ENCODE measurements around the gene SPRTN. TPM values are rescaled to one million over a fixed set of nuclear protein-coding genes. Genes with fewer than 3 reads are reported as not detected.

Gene SPRTN
- total RNA-seq, 2 experiments from 2014 or later: 6.8 to 7.7 TPM

DNA sequence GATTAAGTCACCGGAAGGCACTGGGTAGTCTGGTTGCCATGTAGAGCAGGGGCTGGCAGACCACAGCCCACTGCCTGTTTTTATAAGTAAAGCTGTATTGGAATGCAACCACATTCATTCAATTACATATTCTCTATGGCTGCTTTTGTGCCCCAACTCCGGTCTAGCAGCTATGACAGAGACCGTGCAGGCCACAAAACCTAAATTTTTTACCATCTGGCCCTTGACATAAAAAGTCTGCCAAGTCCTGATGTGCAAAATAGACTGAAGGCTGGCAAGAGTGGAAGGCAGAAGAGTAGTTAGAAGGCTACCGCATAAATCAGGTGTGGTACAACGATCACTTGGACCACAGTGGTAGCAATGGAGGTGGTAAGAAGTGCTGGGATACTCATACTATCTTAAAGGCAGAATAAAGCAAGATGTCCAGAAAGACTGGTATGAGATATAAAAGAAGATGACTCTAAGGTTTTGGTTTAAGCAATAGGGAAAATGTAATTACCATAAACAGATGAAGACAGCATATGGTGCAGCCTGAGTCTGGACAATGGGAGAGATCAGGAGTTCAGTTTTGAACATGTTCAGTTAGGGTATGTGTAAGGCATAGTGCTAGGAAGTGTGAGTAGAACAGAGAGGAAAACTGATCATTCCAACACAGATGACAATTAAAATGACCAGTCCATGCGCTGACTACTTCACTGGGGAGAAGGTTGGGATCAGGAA is 46.8 kb downstream of the SPRTN start:
- Mint-ChIP-seq H3K27me3 (no peaks in the 10 kb centered on the region), H3K27ac (no peak overlapping the region), H3K9me3 (no peaks in the 10 kb centered on the region), H3K4me1 (ENCODE audit: low read depth) (peaks cover 30% of the 10 kb centered on the region), H3K4me3 (no peak overlapping the region), H3K36me3 (ENCODE audit: low read depth) (peaks cover 10% of the 10 kb centered on the region)
- ATAC-seq (no peak), DNase-seq (no peak)
- TF ChIP-seq, protein P1, sequence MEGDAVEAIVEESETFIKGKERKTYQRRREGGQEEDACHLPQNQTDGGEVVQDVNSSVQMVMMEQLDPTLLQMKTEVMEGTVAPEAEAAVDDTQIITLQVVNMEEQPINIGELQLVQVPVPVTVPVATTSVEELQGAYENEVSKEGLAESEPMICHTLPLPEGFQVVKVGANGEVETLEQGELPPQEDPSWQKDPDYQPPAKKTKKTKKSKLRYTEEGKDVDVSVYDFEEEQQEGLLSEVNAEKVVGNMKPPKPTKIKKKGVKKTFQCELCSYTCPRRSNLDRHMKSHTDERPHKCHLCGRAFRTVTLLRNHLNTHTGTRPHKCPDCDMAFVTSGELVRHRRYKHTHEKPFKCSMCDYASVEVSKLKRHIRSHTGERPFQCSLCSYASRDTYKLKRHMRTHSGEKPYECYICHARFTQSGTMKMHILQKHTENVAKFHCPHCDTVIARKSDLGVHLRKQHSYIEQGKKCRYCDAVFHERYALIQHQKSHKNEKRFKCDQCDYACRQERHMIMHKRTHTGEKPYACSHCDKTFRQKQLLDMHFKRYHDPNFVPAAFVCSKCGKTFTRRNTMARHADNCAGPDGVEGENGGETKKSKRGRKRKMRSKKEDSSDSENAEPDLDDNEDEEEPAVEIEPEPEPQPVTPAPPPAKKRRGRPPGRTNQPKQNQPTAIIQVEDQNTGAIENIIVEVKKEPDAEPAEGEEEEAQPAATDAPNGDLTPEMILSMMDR (IDR thresholded peaks at IDR 0.05): no peak
- intact Hi-C loops (cut with micrococcal nuclease): no loop called here
- ChIA-PET POLR2A (interaction anchor here (1.2 kb wide), 1 partner anchor 10 kb away, joined by 3 read pairs; no protein-coding TSS in a partner anchor), CTCF (interaction anchor here (0.7 to 0.8 kb wide), 2 partner anchors 13 to 22 kb away, joined by 3 read pairs; no protein-coding TSS in a partner anchor)

DNA sequence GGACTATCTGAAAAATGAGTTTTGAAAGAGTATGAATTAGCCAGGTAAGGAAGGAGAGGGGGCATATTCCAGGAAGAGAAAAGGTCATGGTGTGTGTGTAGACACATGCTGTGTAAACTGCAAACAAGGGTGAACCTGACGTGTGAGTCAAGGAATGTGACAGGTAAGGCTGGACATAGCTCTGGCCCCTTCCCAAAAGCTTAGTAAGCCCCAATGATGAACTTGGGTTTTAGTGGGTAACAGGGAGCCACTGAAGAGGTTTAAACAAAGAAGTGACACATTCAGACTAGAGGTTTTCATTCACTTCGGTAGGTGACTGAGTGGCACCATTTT is 47.3 kb downstream of the SPRTN start:
- Mint-ChIP-seq H3K27ac (no peak overlapping the region), H3K4me3 (no peak overlapping the region), H3K27me3 (no peaks in the 10 kb centered on the region), H3K9me3 (no peaks in the 10 kb centered on the region), H3K36me3 (ENCODE audit: low read depth) (peaks cover 14% of the 10 kb centered on the region), H3K4me1 (ENCODE audit: low read depth) (peaks cover 34% of the 10 kb centered on the region)
- intact Hi-C loops (cut with micrococcal nuclease): no loop called here
- POLR2A ChIA-PET: interaction anchor here (1.0 kb wide), 1 partner anchor 14 kb away, joined by 3 read pairs; no protein-coding TSS in a partner anchor
- CTCF ChIA-PET: interaction anchor here (0.8 kb wide), 1 partner anchor 12 kb away, joined by 3 read pairs; no protein-coding TSS in a partner anchor
- DNase-seq: no peak
- no peak for ATAC-seq
- TF ChIP-seq, protein P1 (IDR thresholded peaks at IDR 0.05): no peak

DNA sequence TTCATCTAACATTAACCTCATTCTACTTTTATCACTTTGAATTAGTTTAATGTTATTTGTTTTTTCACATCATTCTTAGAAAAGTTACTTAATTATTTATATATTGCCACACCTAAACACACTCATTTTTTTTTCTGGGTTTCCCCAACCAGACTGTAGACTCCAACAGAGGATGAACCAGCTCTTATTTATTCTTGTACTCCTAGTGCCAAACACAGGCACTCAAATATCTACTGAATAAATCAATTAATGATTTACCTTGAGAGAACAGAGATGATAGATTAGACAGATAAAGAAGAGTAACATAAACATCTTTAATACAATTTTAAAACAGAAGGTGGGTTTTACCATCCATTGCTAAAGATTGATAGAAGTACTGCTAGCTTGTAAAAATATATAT is 48.4 kb downstream of the SPRTN start:
- no peak for DNase-seq
- TF ChIP-seq, protein P1 (IDR thresholded peaks at IDR 0.05): no peak
- H3K27ac Mint-ChIP-seq: no peak overlapping the region
- H3K27me3 Mint-ChIP-seq: no peaks in the 10 kb centered on the region
- POLR2A ChIA-PET: interaction anchor here (1.0 kb wide), 1 partner anchor 13 kb away, joined by 3 read pairs; no protein-coding TSS in a partner anchor
- H3K36me3 Mint-ChIP-seq (ENCODE audit: low read depth): peaks cover 20% of the 10 kb centered on the region
- H3K4me3 Mint-ChIP-seq: no peak overlapping the region
- H3K9me3 Mint-ChIP-seq: no peaks in the 10 kb centered on the region
- intact Hi-C loops (cut with micrococcal nuclease): no loop called here
- H3K4me1 Mint-ChIP-seq (ENCODE audit: low read depth): peaks cover 43% of the 10 kb centered on the region
- no peak for ATAC-seq
- CTCF ChIA-PET: no interaction called here

GRCh38 chr1:231387770-231388669 is 49.9 kb downstream of the SPRTN start:
- TF ChIP-seq, protein P1 (IDR thresholded peaks at IDR 0.05): no peak
- POLR2A ChIA-PET: interaction anchor here (1.1 kb wide), 1 partner anchor 96 kb away, joined by 3 read pairs; no protein-coding TSS in a partner anchor
- H3K9me3 Mint-ChIP-seq: no peaks in the 10 kb centered on the region
- CTCF ChIA-PET: interaction anchor here (1.5 kb wide), 1 partner anchor 32 kb away, joined by 4 read pairs; no protein-coding TSS in a partner anchor
- peaks cover 44% of the 10 kb centered on the region for H3K4me1 Mint-ChIP-seq (ENCODE audit: low read depth)
- no peaks in the 10 kb centered on the region for H3K27me3 Mint-ChIP-seq
- H3K36me3 Mint-ChIP-seq (ENCODE audit: low read depth): peaks cover 25% of the 10 kb centered on the region
- H3K27ac Mint-ChIP-seq: peak overlapping the region; percentile 62
- intact Hi-C loops (cut with micrococcal nuclease): no loop called here
- peak; percentile 58 for ATAC-seq
- no peak for DNase-seq
- H3K4me3 Mint-ChIP-seq: no peak overlapping the region

All from activated CD8-positive, alpha-beta T cell treated with anti-CD3 and anti-CD28 coated beads for 36 hours (primary cell).